ENCODE results near the gene CCNB1.

Gene CCNB1

DNA sequence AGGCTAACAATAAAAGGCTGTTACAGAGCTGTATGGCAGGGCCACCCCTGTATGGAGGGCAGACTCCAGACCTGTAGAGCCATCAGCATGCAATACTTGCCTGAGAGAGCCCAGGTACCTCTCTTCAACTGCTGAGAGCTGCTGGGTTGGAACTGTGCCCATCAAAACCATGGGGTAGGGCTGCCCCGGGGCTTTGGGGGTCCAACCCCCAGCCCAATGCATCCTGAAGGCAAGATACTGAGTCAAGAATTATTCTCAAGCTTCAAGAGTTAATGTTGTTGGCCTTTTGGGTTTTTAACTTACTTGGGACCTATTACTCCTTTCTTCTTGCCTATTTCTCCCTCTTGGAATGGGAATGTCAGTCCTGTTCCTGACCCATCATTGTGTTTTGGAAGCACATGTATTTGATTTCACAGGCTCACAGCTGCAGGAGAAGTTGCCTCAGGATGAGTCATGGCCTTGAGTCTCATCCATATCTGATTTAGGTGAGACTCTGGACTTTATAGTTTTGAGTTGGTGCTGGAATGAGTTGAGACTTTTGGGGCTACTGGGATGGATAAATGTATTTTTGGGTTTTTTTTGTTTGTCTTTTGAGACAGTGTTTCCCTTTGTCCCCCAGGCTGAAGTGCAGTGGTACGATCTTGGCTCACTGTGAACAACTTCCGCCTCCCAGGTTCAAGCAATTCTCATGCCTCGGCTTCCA, 46.7 kb downstream of the CCNB1 start:
- TF ChIP-seq REST (IDR thresholded peaks at IDR 0.05; ENCODE audit: insufficient replicate concordance, low read depth) (no peak), CTCF (IDR thresholded peaks at IDR 0.05; ENCODE audit: insufficient read depth, low read length) (no peak), POLR2AphosphoS5 (IDR thresholded peaks at IDR 0.05; ENCODE audit: low read depth) (no peak), SPI1 (IDR thresholded peaks at IDR 0.05; ENCODE audit: borderline replicate concordance, low read depth) (no peak), GABPA (IDR thresholded peaks at IDR 0.05; ENCODE audit: low read depth) (no peak)
- DNase-seq (ENCODE audit: low read depth in 1 of 2, low spot score in 1 of 2) = no peak
- no peaks in the 10 kb centered on the region for H3K27me3 ChIP-seq (ENCODE audit: insufficient read depth, poor library complexity, severe bottlenecking)
- no peak overlapping the region for H3K4me3 ChIP-seq (replicated peaks; ENCODE audit: insufficient read depth, low read length)
- no peak overlapping the region for H3K27ac ChIP-seq (replicated peaks)

DNA sequence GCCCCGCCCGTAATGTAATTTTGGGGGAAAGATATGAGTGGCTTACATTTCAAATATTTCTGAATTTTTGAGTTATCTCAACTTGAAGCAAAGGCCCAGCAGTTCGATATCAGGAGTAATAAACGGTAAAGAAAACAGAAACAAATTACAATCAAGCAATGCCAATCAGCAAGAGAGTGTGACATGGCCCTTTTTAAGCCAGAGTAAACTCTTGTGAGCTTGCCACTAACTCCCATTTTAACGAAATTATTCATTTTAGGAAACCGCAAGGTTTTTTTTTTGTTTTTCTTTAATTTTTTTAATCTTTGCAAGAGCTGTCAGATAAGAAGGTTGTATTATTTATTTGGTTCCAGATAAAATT, 50.2 kb downstream of the CCNB1 start:
- no peaks in the 10 kb centered on the region for H3K27me3 ChIP-seq (ENCODE audit: insufficient read depth, poor library complexity, severe bottlenecking)
- TF ChIP-seq SPI1 (IDR thresholded peaks at IDR 0.05; ENCODE audit: borderline replicate concordance, low read depth) (no peak), REST (IDR thresholded peaks at IDR 0.05; ENCODE audit: insufficient replicate concordance, low read depth) (no peak), GABPA (IDR thresholded peaks at IDR 0.05; ENCODE audit: low read depth) (no peak), CTCF (IDR thresholded peaks at IDR 0.05; ENCODE audit: insufficient read depth, low read length) (no peak), POLR2AphosphoS5 (IDR thresholded peaks at IDR 0.05; ENCODE audit: low read depth) (no peak)
- peak overlapping the region; percentile 35; the same call in 1 of the 2 replicates for H3K27ac ChIP-seq (replicated peaks)
- H3K4me3 ChIP-seq (replicated peaks; ENCODE audit: insufficient read depth, low read length) = peak overlapping the region; percentile 80
- no peak for DNase-seq (ENCODE audit: low read depth in 1 of 2, low spot score in 1 of 2)

GRCh38 chr5:69217548-69218526, 50.9 kb downstream of the CCNB1 start:
- H3K4me3 ChIP-seq (replicated peaks; ENCODE audit: insufficient read depth, low read length) = peak overlapping the region; percentile 80
- TF ChIP-seq POLR2AphosphoS5 (IDR thresholded peaks at IDR 0.05; ENCODE audit: low read depth) (no peak), REST (IDR thresholded peaks at IDR 0.05; ENCODE audit: insufficient replicate concordance, low read depth) (no peak), CTCF (IDR thresholded peaks at IDR 0.05; ENCODE audit: insufficient read depth, low read length) (no peak), SPI1 (IDR thresholded peaks at IDR 0.05; ENCODE audit: borderline replicate concordance, low read depth) (no peak), GABPA (IDR thresholded peaks at IDR 0.05; ENCODE audit: low read depth) (no peak)
- H3K27ac ChIP-seq (replicated peaks) = peak overlapping the region; percentile 85
- H3K27me3 ChIP-seq (ENCODE audit: insufficient read depth, poor library complexity, severe bottlenecking) = no peaks in the 10 kb centered on the region
- peak; percentile 56 to 86 for DNase-seq (ENCODE audit: low read depth in 1 of 2, low spot score in 1 of 2)

Measured in HL-60 (cell line).